RWPE1 (cell line): Measurements from ENCODE around the gene OSBPL8.
A peak's percentile ranks its signal among the peaks of the same experiment; 100 is the strongest.

Experiments used
- CTCF ChIA-PET: fragments of 350-600 bp; sonication (Branson Sonifier 250); formaldehyde crosslinking; extraction: SDS; loops from one replicate; lab custom pipeline; 2021; lab: Yijun Ruan, JAX
- POLR2A ChIA-PET: fragments of 400-600 bp; formaldehyde crosslinking; extraction: SDS; loops from one replicate; lab custom pipeline; 2020; ENCODE audit warnings: antibody characterized with exemption; ENCODE audit not compliant: low non-redundant PET; lab: Yijun Ruan, JAX
- DNase-seq: peaks from one replicate; pipeline ENCODE4 v3.0.0; 2012; ENCODE audit warnings: low spot score
- H3K27ac ChIP-seq: fragments of 450-650 bp; 2 replicates; pipeline ENCODE4 v1.5.1; 2017
- TF ChIP-seq, protein P1 (sequence below): fragments of 450-650 bp; conservative IDR thresholded peaks from 2 replicates; pipeline ENCODE4 v1.5.1; 2017; ENCODE audit warnings: low read depth, mild to moderate bottlenecking

Gene OSBPL8

GRCh38 chr12:76558684-76559399, 729 bp downstream of the OSBPL8 start:
- peak overlapping the region; percentile 85 for H3K27ac ChIP-seq
- CTCF ChIA-PET: interaction anchor here (0.5 kb wide), 1 partner anchor 212 kb away, joined by 4 read pairs; no protein-coding TSS in a partner anchor
- peak; percentile 35 for DNase-seq
- POLR2A ChIA-PET: no interaction called here
- TF ChIP-seq, protein P1, sequence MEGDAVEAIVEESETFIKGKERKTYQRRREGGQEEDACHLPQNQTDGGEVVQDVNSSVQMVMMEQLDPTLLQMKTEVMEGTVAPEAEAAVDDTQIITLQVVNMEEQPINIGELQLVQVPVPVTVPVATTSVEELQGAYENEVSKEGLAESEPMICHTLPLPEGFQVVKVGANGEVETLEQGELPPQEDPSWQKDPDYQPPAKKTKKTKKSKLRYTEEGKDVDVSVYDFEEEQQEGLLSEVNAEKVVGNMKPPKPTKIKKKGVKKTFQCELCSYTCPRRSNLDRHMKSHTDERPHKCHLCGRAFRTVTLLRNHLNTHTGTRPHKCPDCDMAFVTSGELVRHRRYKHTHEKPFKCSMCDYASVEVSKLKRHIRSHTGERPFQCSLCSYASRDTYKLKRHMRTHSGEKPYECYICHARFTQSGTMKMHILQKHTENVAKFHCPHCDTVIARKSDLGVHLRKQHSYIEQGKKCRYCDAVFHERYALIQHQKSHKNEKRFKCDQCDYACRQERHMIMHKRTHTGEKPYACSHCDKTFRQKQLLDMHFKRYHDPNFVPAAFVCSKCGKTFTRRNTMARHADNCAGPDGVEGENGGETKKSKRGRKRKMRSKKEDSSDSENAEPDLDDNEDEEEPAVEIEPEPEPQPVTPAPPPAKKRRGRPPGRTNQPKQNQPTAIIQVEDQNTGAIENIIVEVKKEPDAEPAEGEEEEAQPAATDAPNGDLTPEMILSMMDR: no peak

GRCh38 chr12:76556368-76556767, 3.2 kb downstream of the OSBPL8 start:
- ChIA-PET CTCF (interaction anchor here (0.6 kb wide), 1 partner anchor 147 kb away, joined by 3 read pairs; no protein-coding TSS in a partner anchor), POLR2A (no interaction called here)
- TF ChIP-seq, protein P1: no peak
- no peak overlapping the region for H3K27ac ChIP-seq
- no peak for DNase-seq

DNA sequence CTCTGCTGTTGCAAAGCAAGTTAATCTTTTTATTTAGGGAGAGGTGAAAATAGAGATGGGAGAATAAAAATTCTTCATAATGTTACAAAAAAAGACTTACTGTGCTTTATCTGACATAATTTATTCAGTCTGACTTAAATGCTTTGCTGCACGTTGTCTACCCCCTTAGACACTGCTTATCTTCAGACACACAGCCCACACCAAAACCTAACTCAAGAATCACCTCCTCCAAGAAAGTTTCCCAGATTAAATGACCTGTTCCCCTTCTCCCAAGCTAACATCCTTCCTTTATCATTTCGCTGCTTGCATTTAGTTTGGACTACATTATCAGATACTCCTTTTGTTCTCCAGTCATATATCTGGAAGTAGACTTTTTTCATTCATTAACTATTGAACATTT, 3.8 kb downstream of the OSBPL8 start:
- DNase-seq: no peak
- no peak overlapping the region for H3K27ac ChIP-seq
- POLR2A ChIA-PET: interaction anchor here (0.5 kb wide), 1 partner anchor 284 kb away, joined by 4 read pairs; no protein-coding TSS in a partner anchor
- CTCF ChIA-PET: interaction anchor here (0.6 kb wide), 1 partner anchor 564 kb away, joined by 3 read pairs; no protein-coding TSS in a partner anchor
- TF ChIP-seq, protein P1: no peak

DNA sequence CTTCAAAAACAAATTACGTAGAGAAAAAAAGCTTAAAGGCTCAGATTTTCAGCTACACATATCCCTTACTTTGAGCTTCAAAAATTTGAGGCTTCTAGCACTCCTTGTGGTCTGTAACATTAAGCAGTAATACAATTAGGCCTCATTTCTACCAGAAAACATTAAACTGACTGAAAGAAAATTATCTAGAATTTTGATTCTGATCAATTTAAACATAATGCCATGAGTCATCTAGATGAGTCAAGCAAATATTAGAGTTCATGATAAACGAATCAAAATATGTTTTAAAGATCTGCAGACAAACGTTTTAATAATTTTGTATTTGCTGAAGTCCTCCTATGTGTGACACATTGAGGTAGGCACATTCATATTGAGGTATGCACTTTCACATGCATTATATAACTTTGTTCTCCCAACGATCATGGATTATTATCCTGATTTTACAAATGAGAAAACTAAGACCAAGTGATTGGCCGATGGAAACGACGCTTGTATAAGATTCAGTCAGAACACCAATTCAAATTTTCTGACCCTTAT, 4.3 kb downstream of the OSBPL8 start:
- POLR2A ChIA-PET: interaction anchor here (0.5 kb wide), 1 partner anchor 284 kb away, joined by 4 read pairs; no protein-coding TSS in a partner anchor
- CTCF ChIA-PET: interaction anchor here (0.5 to 0.6 kb wide), 4 partner anchors 14 to 563 kb away, joined by 3 to 4 read pairs (median 3); no protein-coding TSS in a partner anchor
- no peak for DNase-seq
- H3K27ac ChIP-seq: no peak overlapping the region
- TF ChIP-seq, protein P1: no peak

GRCh38 chr12:76554405-76555230, 5.0 kb downstream of the OSBPL8 start:
- ChIA-PET CTCF (interaction anchor here (0.5 to 0.6 kb wide), 3 partner anchors 15 to 100 kb away, joined by 3 to 4 read pairs (median 3); no protein-coding TSS in a partner anchor), POLR2A (no interaction called here)
- H3K27ac ChIP-seq: no peak overlapping the region
- TF ChIP-seq, protein P1: no peak
- no peak for DNase-seq
